Measurements from ENCODE around the gene WDR73. TPM values are rescaled to one million over a fixed set of nuclear protein-coding genes. Genes with fewer than 3 reads are reported as not detected.

WDR73 gene
- total RNA-seq, 1 experiment from 2014 or later: 20.8 TPM

DNA sequence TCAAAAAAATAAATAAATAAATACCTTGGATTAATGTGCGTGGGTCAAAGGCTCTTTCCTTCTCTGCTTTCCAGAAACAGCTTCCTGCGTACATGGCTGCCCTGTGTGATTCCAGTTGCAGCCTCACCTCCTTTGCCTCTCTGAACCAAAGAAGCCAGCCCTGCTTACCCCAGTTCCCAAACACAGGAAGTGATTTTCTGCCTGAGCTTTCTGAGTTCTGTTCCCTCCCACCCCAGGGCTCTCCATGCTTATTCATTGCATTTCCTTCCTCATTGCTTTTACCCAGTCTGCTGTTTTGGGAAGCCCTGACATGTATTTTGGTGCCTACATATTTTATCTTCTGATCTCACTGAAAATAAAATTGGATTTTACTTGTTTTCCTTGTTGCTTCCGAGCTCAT, 37.8 kb downstream of the WDR73 start:
- H2AFZ ChIP-seq (ENCODE audit: low read length): no peak overlapping the region
- no peak overlapping the region for H3K4me2 ChIP-seq (ENCODE audit: low read length)
- H3K4me3 ChIP-seq (ENCODE audit: low read length): no peak overlapping the region
- H3K9me3 ChIP-seq (ENCODE audit: low read length): peaks cover 10% of the 10 kb centered on the region
- DNase-seq: no peak
- ChIA-PET POLR2A (ENCODE audit: unreplicated experiment) (no interaction called here), CTCF (no interaction called here)
- H3K9me2 ChIP-seq (replicated peaks; ENCODE audit: low read length): no peaks in the 10 kb centered on the region
- no peak for ATAC-seq
- no peaks in the 10 kb centered on the region for H3K4me1 ChIP-seq (ENCODE audit: insufficient read depth, low read length)
- BruUV-seq (replicated peaks): no TSS peak
- peaks cover 10% of the 10 kb centered on the region for H3K36me3 ChIP-seq (ENCODE audit: low read depth, low read length)
- TF ChIP-seq EZH2 (IDR thresholded peaks at IDR 0.05; ENCODE audit: low read length, unreplicated experiment) (no peak), EZH2phosphoT487 (IDR thresholded peaks at IDR 0.05; ENCODE audit: borderline replicate concordance, low read length) (no peak)
- TF ChIP-seq, protein P1, sequence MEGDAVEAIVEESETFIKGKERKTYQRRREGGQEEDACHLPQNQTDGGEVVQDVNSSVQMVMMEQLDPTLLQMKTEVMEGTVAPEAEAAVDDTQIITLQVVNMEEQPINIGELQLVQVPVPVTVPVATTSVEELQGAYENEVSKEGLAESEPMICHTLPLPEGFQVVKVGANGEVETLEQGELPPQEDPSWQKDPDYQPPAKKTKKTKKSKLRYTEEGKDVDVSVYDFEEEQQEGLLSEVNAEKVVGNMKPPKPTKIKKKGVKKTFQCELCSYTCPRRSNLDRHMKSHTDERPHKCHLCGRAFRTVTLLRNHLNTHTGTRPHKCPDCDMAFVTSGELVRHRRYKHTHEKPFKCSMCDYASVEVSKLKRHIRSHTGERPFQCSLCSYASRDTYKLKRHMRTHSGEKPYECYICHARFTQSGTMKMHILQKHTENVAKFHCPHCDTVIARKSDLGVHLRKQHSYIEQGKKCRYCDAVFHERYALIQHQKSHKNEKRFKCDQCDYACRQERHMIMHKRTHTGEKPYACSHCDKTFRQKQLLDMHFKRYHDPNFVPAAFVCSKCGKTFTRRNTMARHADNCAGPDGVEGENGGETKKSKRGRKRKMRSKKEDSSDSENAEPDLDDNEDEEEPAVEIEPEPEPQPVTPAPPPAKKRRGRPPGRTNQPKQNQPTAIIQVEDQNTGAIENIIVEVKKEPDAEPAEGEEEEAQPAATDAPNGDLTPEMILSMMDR (conservative IDR thresholded peaks at IDR 0.05; ENCODE audit: low read depth, low read length): no peak
- intact Hi-C loops (cut with micrococcal nuclease): no loop called here
- no peaks in the 10 kb centered on the region for H3K27me3 ChIP-seq (ENCODE audit: low read length)
- no peaks in the 10 kb centered on the region for H3K79me2 ChIP-seq (ENCODE audit: low read length)
- no peaks in the 10 kb centered on the region for H4K20me1 ChIP-seq (ENCODE audit: low read length)
- H3F3A ChIP-seq (ENCODE audit: low read length, unreplicated experiment): no peaks in the 10 kb centered on the region
- no peak overlapping the region for H3K27ac ChIP-seq (ENCODE audit: low read length)
- no peak overlapping the region for H3K9ac ChIP-seq (ENCODE audit: low read length)

DNA sequence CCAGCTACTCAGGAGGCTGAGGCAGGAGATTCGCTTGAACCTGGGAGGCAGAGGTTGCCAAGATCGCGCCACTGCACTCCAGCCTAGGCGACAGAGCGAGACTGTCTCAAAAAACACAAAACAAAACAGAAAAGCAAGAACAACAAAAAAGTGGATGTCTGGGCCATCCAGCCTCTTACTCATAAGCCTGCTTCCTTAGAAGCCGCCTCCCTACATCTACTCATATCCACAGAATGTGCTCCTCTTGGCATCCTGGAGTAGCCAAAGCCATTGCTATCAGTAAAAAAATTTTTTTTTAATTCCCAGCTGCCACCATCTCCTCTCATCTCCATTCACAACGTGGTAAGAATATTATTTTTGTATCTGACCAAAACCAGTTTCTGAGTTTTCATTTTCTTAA, 42.5 kb downstream of the WDR73 start:
- H3K79me2 ChIP-seq (ENCODE audit: low read length): no peaks in the 10 kb centered on the region
- ChIA-PET CTCF (no interaction called here), POLR2A (ENCODE audit: unreplicated experiment) (no interaction called here)
- ATAC-seq (no peak), DNase-seq (no peak)
- intact Hi-C loops (cut with micrococcal nuclease): no loop called here
- no peaks in the 10 kb centered on the region for H3K9me3 ChIP-seq (ENCODE audit: low read length)
- no peaks in the 10 kb centered on the region for H3K4me1 ChIP-seq (ENCODE audit: insufficient read depth, low read length)
- no peak overlapping the region for H2AFZ ChIP-seq (ENCODE audit: low read length)
- no peaks in the 10 kb centered on the region for H4K20me1 ChIP-seq (ENCODE audit: low read length)
- BruUV-seq (replicated peaks): no TSS peak
- H3K4me2 ChIP-seq (ENCODE audit: low read length): no peak overlapping the region
- no peaks in the 10 kb centered on the region for H3K9me2 ChIP-seq (replicated peaks; ENCODE audit: low read length)
- no peak overlapping the region for H3K9ac ChIP-seq (ENCODE audit: low read length)
- H3F3A ChIP-seq (ENCODE audit: low read length, unreplicated experiment): no peaks in the 10 kb centered on the region
- TF ChIP-seq, protein P1 (conservative IDR thresholded peaks at IDR 0.05; ENCODE audit: low read depth, low read length): no peak
- TF ChIP-seq EZH2 (IDR thresholded peaks at IDR 0.05; ENCODE audit: low read length, unreplicated experiment) (no peak), EZH2phosphoT487 (IDR thresholded peaks at IDR 0.05; ENCODE audit: borderline replicate concordance, low read length) (no peak)
- H3K36me3 ChIP-seq (ENCODE audit: low read depth, low read length): no peaks in the 10 kb centered on the region
- H3K27ac ChIP-seq (ENCODE audit: low read length): no peak overlapping the region
- H3K27me3 ChIP-seq (ENCODE audit: low read length): no peaks in the 10 kb centered on the region
- H3K4me3 ChIP-seq (ENCODE audit: low read length): no peak overlapping the region

DNA sequence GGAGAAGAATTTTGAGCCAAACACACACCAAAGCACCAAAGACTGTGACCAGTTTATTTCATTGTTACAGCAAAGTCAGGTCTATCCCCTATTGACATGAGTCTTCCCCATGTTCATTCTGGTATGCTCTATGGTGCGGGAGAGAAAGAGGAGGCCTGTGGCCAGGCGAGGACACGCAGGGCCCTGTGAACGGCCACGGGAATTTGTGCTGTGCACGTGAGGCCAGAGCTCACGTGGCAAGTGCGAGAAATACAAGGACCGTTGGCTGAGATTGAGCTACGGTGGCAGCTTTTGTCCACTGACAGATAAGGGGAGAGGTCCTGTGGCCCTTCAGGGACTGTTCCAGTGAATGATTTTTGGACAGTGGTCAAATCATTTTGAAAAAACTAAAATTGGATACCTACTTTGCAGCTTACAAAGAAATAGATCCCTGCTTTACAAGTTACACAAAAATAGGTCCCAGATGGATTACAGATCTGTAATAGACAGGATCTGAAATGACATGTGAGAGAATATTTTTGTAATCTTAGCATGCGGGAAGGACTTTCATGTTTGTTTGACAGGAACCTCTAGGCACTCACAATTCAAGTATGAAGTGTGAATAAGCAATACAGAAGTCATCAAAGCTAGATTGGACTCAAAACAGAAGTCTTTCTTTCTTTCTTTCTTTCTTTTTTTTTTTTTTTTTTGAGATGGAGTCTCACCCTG, 44.1 kb downstream of the WDR73 start:
- intact Hi-C loops (cut with micrococcal nuclease): no loop called here
- no peak for DNase-seq
- no peak overlapping the region for H3K9ac ChIP-seq (ENCODE audit: low read length)
- ATAC-seq: no peak
- no peak overlapping the region for H3K4me2 ChIP-seq (ENCODE audit: low read length)
- POLR2A ChIA-PET (ENCODE audit: unreplicated experiment): no interaction called here
- H3K9me2 ChIP-seq (replicated peaks; ENCODE audit: low read length): no peaks in the 10 kb centered on the region
- no peak overlapping the region for H3K27ac ChIP-seq (ENCODE audit: low read length)
- H3K27me3 ChIP-seq (ENCODE audit: low read length): no peaks in the 10 kb centered on the region
- H4K20me1 ChIP-seq (ENCODE audit: low read length): no peaks in the 10 kb centered on the region
- no TSS peak for BruUV-seq (replicated peaks)
- CTCF ChIA-PET: no interaction called here
- H3K4me3 ChIP-seq (ENCODE audit: low read length): no peak overlapping the region
- H3K9me3 ChIP-seq (ENCODE audit: low read length): no peaks in the 10 kb centered on the region
- TF ChIP-seq, protein P1 (conservative IDR thresholded peaks at IDR 0.05; ENCODE audit: low read depth, low read length): no peak
- TF ChIP-seq EZH2 (IDR thresholded peaks at IDR 0.05; ENCODE audit: low read length, unreplicated experiment) (no peak), EZH2phosphoT487 (IDR thresholded peaks at IDR 0.05; ENCODE audit: borderline replicate concordance, low read length) (no peak)
- H2AFZ ChIP-seq (ENCODE audit: low read length): no peak overlapping the region
- no peaks in the 10 kb centered on the region for H3K4me1 ChIP-seq (ENCODE audit: insufficient read depth, low read length)
- no peaks in the 10 kb centered on the region for H3F3A ChIP-seq (ENCODE audit: low read length, unreplicated experiment)
- no peaks in the 10 kb centered on the region for H3K79me2 ChIP-seq (ENCODE audit: low read length)
- no peaks in the 10 kb centered on the region for H3K36me3 ChIP-seq (ENCODE audit: low read depth, low read length)

Data from PC-3 (cell line).